Endodermal cell (in vitro differentiated cells): ENCODE results near the gene HOMER3. TPM values are rescaled to one million over a fixed set of nuclear protein-coding genes. Genes with fewer than 3 reads are reported as not detected.

ENCODE experiments used
- DNase-seq: peaks from one replicate; pipeline ENCODE4 v3.0.0-alpha.2; 2017
- H3K27ac ChIP-seq: 2 replicates; pipeline ENCODE4 v1.5.1; 2013; ENCODE audit warnings: mild to moderate bottlenecking, low read depth, low read length, moderate library complexity
- H3K27me3 ChIP-seq: 2 replicates; pipeline ENCODE4 v1.6.1; 2013; ENCODE audit warnings: mild to moderate bottlenecking, low read length, moderate library complexity; ENCODE audit not compliant: insufficient read depth, control insufficient read depth, poor library complexity, severe bottlenecking
- H3K36me3 ChIP-seq: 2 replicates; pipeline ENCODE4 v1.7.0; 2013; ENCODE audit warnings: mild to moderate bottlenecking, low read length, moderate library complexity; ENCODE audit not compliant: control insufficient read depth, insufficient read depth
- H3K4me1 ChIP-seq: one replicate; pipeline ENCODE4 v1.7.0; 2013; ENCODE audit warnings: low read length; ENCODE audit not compliant: control insufficient read depth, insufficient read depth
- H3K4me3 ChIP-seq: 2 replicates; pipeline ENCODE4 v1.5.1; 2013; ENCODE audit warnings: mild to moderate bottlenecking, low read length, moderate library complexity
- H3K9ac ChIP-seq: 2 replicates; pipeline ENCODE4 v1.6.1; 2013; ENCODE audit warnings: mild to moderate bottlenecking, low read length, moderate library complexity; ENCODE audit not compliant: poor library complexity, severe bottlenecking; ENCODE audit errors: extremely low read depth
- H3K9me3 ChIP-seq: 2 replicates; pipeline ENCODE4 v1.6.1; 2013; ENCODE audit warnings: mild to moderate bottlenecking, low read length, moderate library complexity; ENCODE audit not compliant: control insufficient read depth
- H3K27ac Mint-ChIP-seq: 2 replicates; pipeline ENCODE4 v1.8.0; 2020; ENCODE audit warnings: mixed read lengths
- H3K27me3 Mint-ChIP-seq: 2 replicates; pipeline ENCODE4 v1.8.0; 2021; ENCODE audit warnings: mild to moderate bottlenecking, mixed read lengths; ENCODE audit not compliant: insufficient read depth
- H3K36me3 Mint-ChIP-seq: 2 replicates; pipeline ENCODE4 v1.8.0; 2020; ENCODE audit warnings: low read depth, mixed read lengths
- H3K4me1 Mint-ChIP-seq: 2 replicates; pipeline ENCODE4 v1.8.0; 2020; ENCODE audit warnings: mixed read lengths
- H3K4me3 Mint-ChIP-seq: 2 replicates; pipeline ENCODE4 v1.8.0; 2020; ENCODE audit warnings: mild to moderate bottlenecking, moderate library complexity, mixed read lengths
- H3K9me3 Mint-ChIP-seq: 2 replicates; pipeline ENCODE4 v1.8.0; 2020; ENCODE audit warnings: mild to moderate bottlenecking, mixed read lengths
- WGBS, 2 experiments: methylation state at CpG; one replicate each; pipeline versions ENCODE4 v1.1.5 to v1.1.7; 2013; ENCODE audit warnings: missing lambda C conversion rate in 2 of 2, mixed read lengths in 1 of 2; ENCODE audit not compliant: insufficient coverage in 1 of 2, insufficient read length in 1 of 2; 5-methylcytosine and 5-hydroxymethylcytosine counted together
- total RNA-seq, 2 donors: library from RNA; stranded (reverse); fragmentation: NEBNext Ultra II Directional in 1 of 2; extraction: Animal tissue kit (Norgen Biotek cat#: 25700) in 1 of 2; gene quantifications; 2 replicates in 1 of 2; 3 replicates in 1 of 2; pipeline ENCODE4 v1.2.1, GENCODE V29; 2021
- TF ChIP-seq, protein P1 (sequence below): fragments of 200-600 bp; sonication (generic); conservative IDR thresholded peaks from 2 replicates; pipeline ENCODE4 v1.5.0; 2021; ENCODE audit warnings: antibody characterized with exemption, mild to moderate bottlenecking

HOMER3 gene
- total RNA-seq, 2 donors from 2014 or later: 21.5 to 31.2 TPM

- Mint-ChIP-seq H3K4me3 (no peak overlapping the region), H3K4me1 (no peaks in the 10 kb centered on the region), H3K36me3 (no peaks in the 10 kb centered on the region), H3K27ac (no peak overlapping the region), H3K9me3 (no peaks in the 10 kb centered on the region), H3K27me3 (peaks cover 29% of the 10 kb centered on the region)
- H3K27ac ChIP-seq: no peak overlapping the region
- TF ChIP-seq, protein P1, sequence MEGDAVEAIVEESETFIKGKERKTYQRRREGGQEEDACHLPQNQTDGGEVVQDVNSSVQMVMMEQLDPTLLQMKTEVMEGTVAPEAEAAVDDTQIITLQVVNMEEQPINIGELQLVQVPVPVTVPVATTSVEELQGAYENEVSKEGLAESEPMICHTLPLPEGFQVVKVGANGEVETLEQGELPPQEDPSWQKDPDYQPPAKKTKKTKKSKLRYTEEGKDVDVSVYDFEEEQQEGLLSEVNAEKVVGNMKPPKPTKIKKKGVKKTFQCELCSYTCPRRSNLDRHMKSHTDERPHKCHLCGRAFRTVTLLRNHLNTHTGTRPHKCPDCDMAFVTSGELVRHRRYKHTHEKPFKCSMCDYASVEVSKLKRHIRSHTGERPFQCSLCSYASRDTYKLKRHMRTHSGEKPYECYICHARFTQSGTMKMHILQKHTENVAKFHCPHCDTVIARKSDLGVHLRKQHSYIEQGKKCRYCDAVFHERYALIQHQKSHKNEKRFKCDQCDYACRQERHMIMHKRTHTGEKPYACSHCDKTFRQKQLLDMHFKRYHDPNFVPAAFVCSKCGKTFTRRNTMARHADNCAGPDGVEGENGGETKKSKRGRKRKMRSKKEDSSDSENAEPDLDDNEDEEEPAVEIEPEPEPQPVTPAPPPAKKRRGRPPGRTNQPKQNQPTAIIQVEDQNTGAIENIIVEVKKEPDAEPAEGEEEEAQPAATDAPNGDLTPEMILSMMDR: no peak
- 87 to 91% methylated on average over 13 to 15 of the region's 15 CpGs for WGBS, 2 experiments
- H3K4me3 ChIP-seq: no peak overlapping the region
- no peaks in the 10 kb centered on the region for H3K9me3 ChIP-seq
- no peak for DNase-seq
- H3K9ac ChIP-seq: no peak overlapping the region
- H3K27me3 ChIP-seq: no peaks in the 10 kb centered on the region
- H3K4me1 ChIP-seq: no peaks in the 10 kb centered on the region
- H3K36me3 ChIP-seq: no peaks in the 10 kb centered on the region
These were observed 7.3 kb upstream of the HOMER3 start for GRCh38 chr19:18948075-18948975.

DNA sequence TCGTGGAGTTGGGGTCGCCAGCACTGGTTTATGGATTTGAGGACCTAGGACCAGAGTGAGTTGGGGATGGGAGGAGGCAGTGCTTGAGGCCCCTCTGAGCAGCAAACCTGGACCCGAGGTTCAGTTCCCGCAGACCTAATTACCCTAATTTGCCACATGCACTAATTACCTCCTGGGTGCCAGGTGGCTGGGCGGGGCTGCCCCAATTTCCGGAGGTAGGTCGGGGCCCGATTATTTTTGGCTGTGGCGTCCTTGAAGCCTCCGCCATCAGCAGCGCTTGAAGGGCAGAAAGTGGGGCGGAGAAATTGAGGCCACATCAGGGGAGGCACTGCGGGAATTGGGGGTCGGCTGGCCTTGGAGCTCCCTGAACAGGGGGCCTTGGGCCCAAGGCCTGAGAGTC lies 5.9 kb upstream of the HOMER3 start:
- DNase-seq: no peak
- Histone ChIP-seq H3K4me3 (no peak overlapping the region), H3K9ac (no peak overlapping the region), H3K9me3 (no peaks in the 10 kb centered on the region), H3K4me1 (no peaks in the 10 kb centered on the region), H3K27me3 (no peaks in the 10 kb centered on the region), H3K36me3 (no peaks in the 10 kb centered on the region), H3K27ac (no peak overlapping the region)
- Mint-ChIP-seq H3K4me1 (no peaks in the 10 kb centered on the region), H3K9me3 (no peaks in the 10 kb centered on the region), H3K27me3 (peaks cover 39% of the 10 kb centered on the region), H3K4me3 (no peak overlapping the region), H3K27ac (no peak overlapping the region), H3K36me3 (no peaks in the 10 kb centered on the region)
- TF ChIP-seq, protein P1: no peak
- 92 to 97% methylated on average over 12 to 14 of the region's 14 CpGs for WGBS, 2 experiments

DNA sequence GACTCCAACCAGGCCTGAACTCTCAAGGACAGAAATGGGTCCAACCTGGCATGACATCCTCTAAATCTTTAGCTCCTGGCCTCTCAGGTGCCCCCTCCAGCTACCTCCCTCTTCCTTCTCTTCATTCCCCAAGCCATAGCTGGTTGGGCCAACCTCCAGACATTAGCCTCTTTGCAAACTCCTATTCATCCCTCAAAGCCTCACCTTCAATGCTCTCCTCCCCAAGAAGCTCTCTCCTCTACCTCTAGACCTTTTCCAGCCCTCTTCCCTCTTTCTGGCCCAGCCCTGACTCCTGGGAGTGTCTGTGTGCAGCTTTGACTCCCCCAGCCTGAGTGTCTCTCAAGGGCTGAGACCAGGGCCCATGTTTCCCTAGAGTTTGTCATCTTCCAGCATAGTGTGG lies 5.3 kb upstream of the HOMER3 start:
- DNase-seq: no peak

More for the DNA sequence above, 5.3 kb upstream of the HOMER3 start:
- H3K4me1 ChIP-seq: no peaks in the 10 kb centered on the region
- Mint-ChIP-seq H3K4me3 (no peak overlapping the region), H3K27ac (no peak overlapping the region), H3K4me1 (no peaks in the 10 kb centered on the region), H3K27me3 (peaks cover 42% of the 10 kb centered on the region), H3K36me3 (no peaks in the 10 kb centered on the region), H3K9me3 (no peaks in the 10 kb centered on the region)
- TF ChIP-seq, protein P1: no peak
- no peaks in the 10 kb centered on the region for H3K36me3 ChIP-seq
- no peak overlapping the region for H3K4me3 ChIP-seq
- no peak overlapping the region for H3K27ac ChIP-seq
- H3K27me3 ChIP-seq: no peaks in the 10 kb centered on the region
- H3K9ac ChIP-seq: no peak overlapping the region
- no peaks in the 10 kb centered on the region for H3K9me3 ChIP-seq
